Smooth muscle cell (in vitro differentiated cells): ENCODE results near the gene DTX3L. TPM values are rescaled to one million over a fixed set of nuclear protein-coding genes. Genes with fewer than 3 reads are reported as not detected.

Source experiments
- DNase-seq: peaks from one replicate; lab custom pipeline; 2025; ENCODE audit not compliant: unreplicated experiment; lab: John Stamatoyannopoulos, UW
- H2AFZ ChIP-seq: fragments of 200-600 bp; sonication (generic); 2 replicates; pipeline ENCODE4 v1.6.0; 2016; ENCODE audit warnings: antibody characterized with exemption, low read depth, mild to moderate bottlenecking
- H3F3A ChIP-seq: fragments of 200-600 bp; sonication (generic); 2 replicates; pipeline ENCODE4 v1.6.0; 2017; ENCODE audit warnings: antibody characterized with exemption, low read depth
- H3K27ac ChIP-seq: fragments of 200-600 bp; sonication (generic); 2 replicates; pipeline ENCODE4 v1.5.1; 2016; ENCODE audit warnings: low read depth, mild to moderate bottlenecking
- H3K27me3 ChIP-seq: fragments of 200-600 bp; sonication (generic); 2 replicates; pipeline ENCODE4 v1.6.1; 2016; ENCODE audit warnings: low read depth, mild to moderate bottlenecking
- H3K36me3 ChIP-seq: fragments of 200-600 bp; sonication (generic); 2 replicates; pipeline ENCODE4 v1.5.1; 2016; ENCODE audit warnings: low read depth
- H3K4me1 ChIP-seq: fragments of 200-600 bp; sonication (generic); 2 replicates; pipeline ENCODE4 v1.5.1; 2016; ENCODE audit warnings: low read depth
- H3K4me2 ChIP-seq: fragments of 200-600 bp; sonication (generic); 2 replicates; pipeline ENCODE4 v1.6.0; 2016; ENCODE audit warnings: mild to moderate bottlenecking
- H3K4me3 ChIP-seq: fragments of 200-600 bp; sonication (generic); 2 replicates; pipeline ENCODE4 v1.5.1; 2016; ENCODE audit warnings: mild to moderate bottlenecking
- H3K79me2 ChIP-seq: fragments of 200-600 bp; sonication (generic); 2 replicates; pipeline ENCODE4 v1.6.0; 2016; ENCODE audit warnings: low read depth, mild to moderate bottlenecking
- H3K9ac ChIP-seq: fragments of 200-600 bp; sonication (generic); 2 replicates; pipeline ENCODE4 v1.6.0; 2016; ENCODE audit warnings: low read depth
- H3K9me3 ChIP-seq: fragments of 200-600 bp; sonication (generic); replicated peaks from 2 replicates; pipeline ENCODE4 v1.5.1; 2016; ENCODE audit warnings: low read depth
- H4K20me1 ChIP-seq: fragments of 200-600 bp; sonication (generic); 2 replicates; pipeline ENCODE4 v1.6.0; 2016; ENCODE audit warnings: low read depth
- CTCF ChIP-seq: fragments of 200-600 bp; sonication (generic); IDR thresholded peaks from 2 replicates; pipeline ENCODE4 v1.5.1; 2017; ENCODE audit warnings: borderline replicate concordance, mild to moderate bottlenecking, antibody characterized with exemption; ENCODE audit not compliant: insufficient read depth, poor library complexity, severe bottlenecking
- WGBS: methylation state at CpG from one replicate; pipeline ENCODE4 v1.1.7; 2016; ENCODE audit warnings: low lambda C conversion rate; 5-methylcytosine and 5-hydroxymethylcytosine counted together
- polyA plus RNA-seq: library from polyadenylated mRNA; unstranded; fragments of >200 nt; fragmentation: Nextera tagmentation; extraction: Ambion mirVana; gene quantifications from 2 replicates; pipeline ENCODE4 v1.2.1, GENCODE V29; 2016
- total RNA-seq: library from RNA; depleted of rRNA; stranded (reverse); fragments of >200 nt; gene quantifications from 2 replicates; pipeline ENCODE4 v1.2.3, GENCODE V29; 2014

The DTX3L gene
- total and polyA plus RNA-seq, 2 experiments from 2014 or later: 2.2 to 6.4 TPM

GRCh38 chr3:122516846-122517360 lies 47.2 kb upstream of the DTX3L start:
- Histone ChIP-seq H3K36me3 (no peaks in the 10 kb centered on the region), H3K9ac (no peak overlapping the region), H3F3A (peaks cover 3% of the 10 kb centered on the region), H3K4me1 (peaks cover 18% of the 10 kb centered on the region), H3K9me3 (no peaks in the 10 kb centered on the region), H3K4me2 (no peak overlapping the region), H4K20me1 (peaks cover 22% of the 10 kb centered on the region), H3K27me3 (no peaks in the 10 kb centered on the region), H3K27ac (no peak overlapping the region), H2AFZ (no peak overlapping the region), H3K79me2 (peaks cover 21% of the 10 kb centered on the region), H3K4me3 (no peak overlapping the region)
- no peak for DNase-seq
- no peak for TF ChIP-seq CTCF
- WGBS: 86% methylated on average over 6 of the region's 6 CpGs

- H3K9me3 ChIP-seq: no peaks in the 10 kb centered on the region
- no peaks in the 10 kb centered on the region for H3F3A ChIP-seq
- DNase-seq: no peak
- no peaks in the 10 kb centered on the region for H3K4me1 ChIP-seq
- H4K20me1 ChIP-seq: no peaks in the 10 kb centered on the region
- no peaks in the 10 kb centered on the region for H3K79me2 ChIP-seq
- H2AFZ ChIP-seq: no peak overlapping the region
- no peak overlapping the region for H3K27ac ChIP-seq
- no peak overlapping the region for H3K4me2 ChIP-seq
- TF ChIP-seq CTCF: no peak
- H3K27me3 ChIP-seq: no peaks in the 10 kb centered on the region
- no peak overlapping the region for H3K4me3 ChIP-seq
- no peaks in the 10 kb centered on the region for H3K36me3 ChIP-seq
- H3K9ac ChIP-seq: no peak overlapping the region
Measured at GRCh38 chr3:122519693-122520092, 44.4 kb upstream of the DTX3L start.

- H3K9ac ChIP-seq: no peak overlapping the region
- WGBS: 94% methylated on average over 4 of the region's 4 CpGs
Measured at GRCh38 chr3:122520861-122521260, 43.3 kb upstream of the DTX3L start.

More at GRCh38 chr3:122520861-122521260, 43.3 kb upstream of the DTX3L start:
- Histone ChIP-seq H3K36me3 (no peaks in the 10 kb centered on the region), H3F3A (no peaks in the 10 kb centered on the region), H3K4me3 (no peak overlapping the region), H3K27ac (no peak overlapping the region), H3K4me1 (no peaks in the 10 kb centered on the region), H4K20me1 (no peaks in the 10 kb centered on the region), H3K4me2 (no peak overlapping the region), H2AFZ (no peak overlapping the region), H3K9me3 (no peaks in the 10 kb centered on the region), H3K27me3 (no peaks in the 10 kb centered on the region), H3K79me2 (no peaks in the 10 kb centered on the region)
- no peak for TF ChIP-seq CTCF
- DNase-seq: no peak
